Activated CD4-positive, alpha-beta T cell treated with anti-CD3 and anti-CD28 coated beads, Interleukin-2, amount 50 U/mL, for 16 hours (primary cell): ENCODE data around the gene UBL4A.

Source experiments
- DNase-seq: peaks from one replicate; pipeline ENCODE4 v3.0.0-alpha.2; 2020

UBL4A gene

DNA sequence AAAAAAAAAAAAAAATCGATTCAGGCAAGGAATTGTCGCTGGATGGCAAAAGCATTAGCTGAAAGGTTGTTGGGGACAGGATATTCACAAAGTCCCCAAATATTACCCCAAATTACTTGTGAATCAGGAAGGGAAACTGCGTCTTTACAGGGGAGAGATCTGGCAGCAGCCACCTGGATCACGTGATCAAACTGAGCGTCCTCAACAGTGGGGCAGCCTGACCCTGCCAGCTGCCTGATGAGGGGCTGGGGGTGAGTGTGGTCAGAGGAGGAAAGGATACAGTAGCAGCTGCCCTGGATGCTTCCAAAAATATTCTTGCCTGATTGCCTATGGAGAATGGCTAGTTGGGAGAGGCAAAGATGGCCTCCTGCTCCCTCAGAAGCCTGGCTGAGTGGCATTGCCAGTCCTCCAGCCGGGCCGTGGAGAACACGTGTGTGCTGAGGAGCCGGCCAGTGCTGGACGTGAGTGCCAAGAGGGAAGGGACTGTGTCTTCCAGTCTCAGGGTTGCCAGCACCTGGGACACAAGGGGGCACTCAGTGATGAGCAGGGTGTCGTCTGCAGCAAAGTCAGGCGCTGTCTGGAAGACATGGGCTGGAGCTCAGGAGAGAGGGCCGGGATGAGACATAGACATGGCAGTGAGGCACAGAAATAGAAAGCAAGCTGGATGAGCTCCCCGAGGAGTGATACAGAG is 4.4 kb downstream of the UBL4A start:
- DNase-seq: no peak

DNA sequence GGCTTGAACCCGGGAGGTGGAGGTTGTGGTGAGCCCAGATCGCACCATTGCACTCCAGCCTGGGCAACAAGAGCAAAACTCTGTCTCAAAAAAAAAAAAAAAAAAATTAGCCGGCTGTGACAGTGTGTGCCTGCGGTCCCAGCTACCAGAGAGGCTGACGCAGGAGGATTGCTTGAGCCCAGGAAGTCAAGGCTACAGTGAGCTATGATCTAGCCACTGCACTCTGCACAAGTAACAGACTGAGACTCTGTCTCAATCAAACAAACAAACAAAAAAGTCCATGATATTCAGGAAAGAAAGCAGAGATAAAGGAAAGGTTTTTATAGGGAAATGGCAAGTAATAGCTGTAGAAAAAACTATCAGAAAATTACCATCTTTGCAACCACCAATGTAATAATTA is 5.2 kb downstream of the UBL4A start:
- DNase-seq: no peak

DNA sequence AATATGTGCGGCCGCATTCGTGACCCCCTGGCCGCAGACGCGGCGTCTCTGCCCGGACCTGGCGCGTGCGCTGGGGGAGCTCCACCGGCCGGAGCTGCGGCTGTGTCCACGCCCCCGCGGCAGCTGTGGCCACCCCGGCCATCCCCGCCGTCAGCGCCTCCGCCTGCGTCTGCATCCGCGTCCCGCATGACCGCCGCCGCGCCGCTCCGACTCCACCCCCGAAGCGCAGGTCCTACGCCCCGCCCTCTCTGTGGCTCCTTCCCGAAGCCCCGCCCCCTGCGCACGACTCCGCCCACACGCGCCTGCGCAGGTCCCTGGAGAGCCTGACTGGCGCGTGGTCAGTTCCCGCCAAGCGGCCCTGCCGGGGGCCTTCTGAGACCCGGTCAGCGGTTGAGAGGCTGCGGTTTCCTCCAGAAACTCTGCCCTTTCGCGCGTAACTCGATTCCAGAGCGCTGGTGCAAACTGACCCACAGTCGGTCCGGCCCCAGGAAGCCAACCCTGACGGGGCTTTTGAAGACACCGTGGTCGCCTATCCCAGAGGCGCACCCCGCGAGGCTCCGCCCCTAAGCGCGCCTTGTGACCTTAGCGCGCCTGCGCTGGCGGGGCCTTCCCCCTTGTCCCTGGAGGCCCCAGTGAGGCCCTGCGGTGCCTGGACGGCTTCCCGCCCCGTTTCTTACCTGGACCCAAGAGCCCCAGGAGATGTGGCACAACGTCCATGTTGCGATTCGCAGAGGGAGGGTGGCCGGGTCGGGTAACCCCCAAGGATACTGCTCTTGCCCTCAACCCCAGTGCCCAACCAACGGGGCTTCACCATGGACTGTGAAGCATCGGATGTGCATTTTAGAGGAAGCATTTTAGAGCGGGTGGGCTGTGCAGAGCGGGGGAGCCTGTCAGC is 7.4 kb downstream of the UBL4A start, which contains the start of gene LAGE3:
LAGE3 (minus strand) TSS at position 554 of the 895 bp plus-strand sequence; CDS start at position 188, 366 bp downstream.
- peak; percentile 94 for DNase-seq

DNA sequence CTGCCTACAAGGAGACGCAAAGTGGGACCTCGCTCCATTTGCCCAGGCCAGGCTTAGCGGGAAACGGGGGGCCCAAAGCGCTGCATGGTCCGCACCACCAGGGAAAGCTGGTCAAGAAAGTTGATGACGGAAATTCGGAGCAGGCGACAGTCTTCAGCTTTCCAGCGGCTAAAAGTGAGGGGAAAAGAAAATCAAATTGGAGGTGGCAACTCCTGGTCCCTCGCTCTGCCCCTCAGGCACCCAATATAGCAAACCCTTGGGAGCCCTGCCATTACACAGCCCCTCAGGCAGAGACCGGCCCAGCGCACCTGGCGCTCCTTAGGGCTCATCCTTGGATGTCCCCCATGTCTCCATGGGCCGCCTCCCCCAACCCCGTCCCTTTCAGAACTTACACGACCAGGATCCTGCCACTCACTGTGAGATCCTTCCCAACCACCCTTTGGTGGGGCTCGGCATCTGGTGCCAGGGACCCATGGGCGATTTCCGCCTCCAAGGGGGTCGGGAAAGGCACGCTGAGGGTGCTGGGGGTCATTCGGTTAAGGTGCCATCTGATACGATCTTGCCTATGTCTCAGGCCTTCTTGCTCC is 8.4 kb downstream of the UBL4A start:
- DNase-seq: no peak

DNA sequence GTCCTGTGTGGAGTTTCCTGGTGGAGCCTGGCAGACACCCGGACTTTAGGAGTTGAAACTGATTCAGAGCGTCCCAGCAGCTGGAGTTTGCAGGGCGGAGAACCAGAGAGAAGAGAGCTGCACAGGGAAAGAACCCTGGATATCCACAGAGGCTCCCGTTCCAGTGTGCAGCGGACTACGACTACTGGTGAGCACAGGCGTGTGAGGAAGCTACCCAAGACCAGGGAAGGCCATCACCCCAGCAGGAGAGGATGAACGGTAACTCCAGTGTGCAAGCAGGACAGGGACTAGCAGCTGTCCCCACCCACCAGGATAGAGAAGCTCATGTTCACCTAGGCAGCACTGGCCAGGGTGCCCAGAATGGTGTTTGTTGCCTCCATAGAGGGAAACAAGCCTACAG is 9.6 kb downstream of the UBL4A start:
- DNase-seq: no peak

DNA sequence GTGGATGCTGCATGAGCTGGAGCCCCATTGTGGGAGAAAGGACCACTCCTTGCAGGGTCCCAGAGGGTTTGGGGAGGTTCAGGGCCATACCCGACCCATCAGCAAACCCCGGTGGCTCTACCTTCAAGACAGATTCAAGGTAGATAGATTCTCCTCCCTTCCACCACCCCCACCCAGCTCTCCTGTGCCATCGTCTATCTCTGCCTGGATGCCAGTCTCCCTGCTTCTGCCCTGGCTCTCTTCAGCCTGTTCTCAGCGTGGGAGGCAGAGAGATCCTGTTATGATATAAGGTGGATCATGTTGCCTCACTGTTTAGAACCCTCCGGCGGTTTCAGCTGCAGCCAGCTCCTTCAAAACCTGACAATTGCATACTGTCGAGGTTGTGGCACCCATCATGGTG is 12.7 kb downstream of the UBL4A start:
- DNase-seq: no peak

DNA sequence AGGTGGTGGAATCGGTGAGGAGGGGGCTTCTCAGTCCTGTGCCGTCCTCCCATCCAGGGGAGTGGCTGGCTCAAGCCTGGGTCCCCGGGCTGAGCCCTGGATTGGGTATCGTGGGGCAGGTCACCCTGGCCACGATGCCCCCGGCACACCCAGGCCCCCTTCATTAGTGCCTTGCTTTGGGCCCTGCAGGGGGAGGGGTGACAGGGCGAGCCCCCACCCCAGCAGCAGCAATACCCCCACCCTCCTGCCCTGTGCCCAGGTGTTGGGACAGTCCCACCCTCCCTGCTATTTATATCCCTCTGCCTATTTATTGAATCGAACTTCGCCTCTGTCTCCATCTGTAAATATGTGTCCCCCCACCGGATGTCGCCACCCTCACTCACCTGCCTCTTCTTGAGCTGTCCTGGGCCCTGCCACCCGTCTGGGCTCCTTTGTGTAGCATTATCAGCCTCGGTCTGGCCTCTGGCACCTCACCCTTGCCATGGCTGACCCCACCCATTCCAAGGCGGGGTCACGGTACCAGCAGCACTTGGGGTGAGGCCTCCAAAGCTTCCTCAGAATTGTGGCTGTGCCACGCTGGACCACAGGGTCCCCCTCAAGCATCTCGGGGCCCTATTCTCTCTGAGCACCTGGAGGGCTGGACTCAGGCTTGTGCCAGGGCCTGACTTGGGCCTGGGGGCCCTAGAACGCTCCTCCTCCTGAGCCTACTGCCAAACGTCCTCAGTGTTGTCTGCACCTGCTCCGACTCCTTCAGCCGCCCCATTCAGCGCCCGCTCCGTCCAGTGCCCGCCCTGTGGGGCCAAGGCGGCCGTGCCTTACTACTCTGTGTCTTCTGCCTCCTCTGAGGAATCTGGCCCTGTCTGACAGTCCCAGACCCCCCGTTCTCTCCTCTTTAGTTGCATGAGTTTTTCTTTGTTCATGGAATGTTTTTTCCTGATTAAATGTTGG is 13.5 kb downstream of the UBL4A start:
- no peak for DNase-seq

DNA sequence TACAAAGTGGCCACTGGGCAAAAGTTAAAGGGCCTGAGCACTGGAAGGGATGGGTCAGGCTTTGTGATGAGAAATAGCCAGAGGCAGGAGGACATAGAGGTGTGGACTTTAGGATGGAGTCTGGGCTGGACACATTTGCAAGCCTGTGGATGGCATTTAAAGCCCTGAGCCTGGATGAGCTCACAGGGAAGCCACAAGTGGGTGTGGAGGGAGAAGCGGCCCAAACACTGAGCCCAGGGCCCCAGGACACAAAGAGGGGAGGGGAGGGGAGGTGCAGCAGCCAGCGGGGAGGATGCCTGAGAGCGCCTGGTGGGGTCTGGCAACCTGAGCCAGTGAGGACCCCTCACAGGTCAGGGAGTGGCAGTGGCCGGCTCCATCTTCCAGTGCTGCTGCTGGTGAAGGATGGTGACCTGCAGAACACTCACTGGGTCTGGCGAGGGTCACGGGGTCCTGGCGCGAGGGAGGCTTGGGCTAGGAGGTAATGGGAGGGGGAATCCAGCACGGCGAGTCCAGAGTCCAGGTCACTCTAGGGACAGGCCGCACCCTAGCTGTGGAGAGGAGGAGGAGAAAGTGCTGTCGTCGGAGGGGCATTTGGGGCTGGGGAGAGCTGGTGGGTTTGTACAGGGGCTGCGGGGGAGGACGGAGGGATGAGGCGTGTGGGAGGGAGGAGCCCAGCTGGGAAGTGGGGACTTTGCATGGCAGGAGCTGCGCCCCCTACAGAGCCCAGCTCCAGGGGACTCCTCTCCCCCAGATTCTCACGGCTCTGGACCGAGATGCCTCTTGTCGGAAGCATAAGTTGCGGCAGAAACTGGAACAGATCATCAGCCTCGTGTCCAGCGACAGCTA is 14.4 kb downstream of the UBL4A start:
- no peak for DNase-seq

DNA sequence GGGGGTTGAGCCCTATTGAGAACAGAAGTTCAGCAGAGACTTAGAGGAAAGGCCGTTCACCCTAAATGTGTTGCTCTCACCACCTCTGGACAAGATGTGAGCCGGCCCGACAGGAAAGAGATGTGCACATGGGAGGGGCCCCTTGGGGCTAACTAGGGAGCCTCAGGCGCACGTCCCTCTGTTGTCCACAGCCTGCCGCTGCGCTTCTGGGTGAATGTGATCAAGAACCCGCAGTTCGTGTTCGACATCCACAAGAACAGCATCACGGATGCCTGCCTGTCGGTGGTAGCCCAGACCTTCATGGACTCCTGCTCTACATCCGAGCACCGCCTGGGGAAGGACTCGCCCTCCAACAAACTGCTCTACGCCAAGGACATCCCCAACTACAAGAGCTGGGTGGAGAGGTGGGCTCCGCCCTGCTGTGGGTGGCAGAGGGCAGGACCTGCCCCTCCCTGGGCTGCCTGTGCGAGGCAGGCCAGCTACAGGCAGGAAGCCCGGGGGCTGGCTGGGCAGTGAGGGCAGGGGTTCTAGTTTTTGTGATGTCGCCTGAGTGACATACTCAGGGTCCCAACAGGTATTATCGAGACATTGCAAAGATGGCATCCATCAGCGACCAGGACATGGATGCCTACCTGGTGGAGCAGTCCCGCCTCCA is 15.4 kb downstream of the UBL4A start:
- no peak for DNase-seq

DNA sequence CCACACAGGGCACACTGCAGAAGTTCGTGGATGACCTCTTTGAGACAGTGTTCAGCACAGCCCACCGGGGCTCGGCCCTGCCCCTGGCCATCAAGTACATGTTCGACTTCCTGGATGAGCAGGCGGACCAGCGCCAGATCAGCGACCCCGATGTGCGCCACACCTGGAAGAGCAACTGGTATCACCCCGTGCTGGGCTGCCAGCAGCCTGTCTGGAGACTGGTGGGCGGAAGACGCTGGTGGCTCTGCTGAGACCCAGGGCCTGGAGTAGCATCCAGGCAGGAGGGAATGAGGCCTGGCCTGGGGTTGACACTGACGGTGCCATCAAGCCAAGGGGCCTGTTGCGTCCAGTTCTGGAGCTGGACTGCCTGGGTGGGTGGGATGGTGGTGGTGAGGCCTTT is 16.0 kb downstream of the UBL4A start:
- no peak for DNase-seq

DNA sequence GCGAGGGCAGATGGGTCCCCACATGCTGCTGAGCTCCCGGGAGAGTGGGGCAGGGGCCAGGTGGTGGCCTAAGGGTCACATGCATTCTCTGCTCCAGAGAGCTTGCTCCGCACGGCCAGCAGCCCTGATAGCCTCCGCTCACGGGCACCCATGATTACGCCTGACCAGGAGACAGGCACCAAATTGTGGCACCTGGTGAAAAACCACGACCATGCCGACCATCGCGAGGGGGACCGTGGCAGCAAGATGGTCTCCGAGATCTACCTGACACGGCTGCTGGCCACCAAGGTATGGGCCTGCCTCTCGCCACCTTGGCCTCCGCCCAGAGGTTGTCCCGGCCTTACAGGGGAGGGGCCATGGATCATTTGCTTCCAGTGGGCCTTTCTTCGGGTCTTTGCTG is 16.5 kb downstream of the UBL4A start:
- DNase-seq: no peak

DNA sequence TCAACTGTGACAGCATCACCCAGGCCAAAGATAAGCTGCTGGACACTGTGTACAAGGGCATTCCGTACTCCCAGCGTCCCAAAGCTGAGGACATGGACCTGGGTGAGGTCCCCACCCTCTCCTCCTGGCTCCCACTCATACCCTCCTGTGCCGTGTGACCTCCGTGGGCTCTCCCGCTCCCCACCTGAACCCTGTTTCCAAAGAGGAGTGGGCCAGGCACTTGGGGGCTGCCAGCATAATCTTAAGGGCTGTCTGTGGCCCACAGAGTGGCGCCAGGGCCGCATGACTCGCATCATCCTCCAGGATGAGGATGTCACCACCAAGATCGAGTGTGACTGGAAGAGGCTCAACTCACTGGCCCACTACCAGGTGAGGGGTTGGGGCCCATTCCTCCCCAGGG is 17.3 kb downstream of the UBL4A start:
- DNase-seq: no peak

DNA sequence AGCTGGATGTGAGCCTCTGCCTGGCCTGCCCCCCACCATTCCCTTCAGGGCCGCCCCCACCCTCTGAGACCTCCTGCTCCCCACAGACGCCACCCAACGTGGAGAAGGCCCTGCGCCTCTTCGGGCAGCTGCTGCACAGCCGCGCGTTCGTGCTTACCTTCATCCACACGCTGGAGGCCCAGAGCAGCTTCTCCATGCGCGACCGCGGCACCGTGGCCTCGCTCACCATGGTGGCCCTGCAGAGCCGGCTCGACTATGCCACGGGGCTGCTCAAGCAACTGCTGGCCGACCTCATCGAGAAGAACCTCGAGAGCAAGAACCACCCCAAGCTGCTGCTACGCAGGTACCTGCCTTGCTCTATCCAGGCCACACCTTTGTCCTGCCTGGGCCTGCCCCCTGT is 18.2 kb downstream of the UBL4A start:
- no peak for DNase-seq

DNA sequence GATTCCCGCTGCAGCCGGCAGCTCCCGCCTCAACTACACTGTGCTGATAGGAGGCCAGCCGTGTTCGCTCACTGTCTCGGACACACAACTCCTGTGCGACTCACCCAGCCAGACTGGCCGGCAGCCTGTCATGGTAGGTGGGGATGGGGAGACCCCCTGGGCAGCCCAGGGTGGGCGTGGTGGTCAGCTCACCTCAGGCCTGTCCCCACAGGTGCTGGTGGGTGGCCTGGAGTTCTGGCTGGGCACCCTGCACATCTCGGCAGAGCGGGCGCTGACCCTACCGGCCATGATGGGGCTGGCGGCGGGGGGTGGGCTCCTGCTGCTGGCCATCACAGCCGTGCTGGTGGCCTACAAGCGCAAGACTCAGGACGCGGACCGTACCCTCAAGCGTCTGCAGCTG is 18.9 kb downstream of the UBL4A start:
- DNase-seq: no peak

DNA sequence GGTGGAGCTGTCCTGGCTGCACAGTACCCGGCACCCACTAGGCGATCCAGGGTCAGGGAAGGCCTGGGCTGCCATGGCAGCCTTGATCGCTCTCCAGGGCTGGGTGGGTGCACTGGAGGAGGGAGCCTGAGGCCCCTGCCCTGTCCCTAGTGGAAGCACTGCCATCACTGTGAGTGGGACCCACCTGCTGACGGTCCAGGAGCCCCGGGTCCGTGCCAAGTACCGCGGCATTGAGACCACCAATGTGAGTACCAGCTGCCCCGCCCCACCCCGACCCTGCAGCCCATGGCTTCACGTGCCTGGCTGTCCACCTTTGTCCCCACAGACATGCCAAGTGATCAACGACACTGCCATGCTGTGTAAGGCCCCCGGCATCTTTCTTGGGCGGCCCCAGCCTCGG is 19.5 kb downstream of the UBL4A start:
- no peak for DNase-seq

DNA sequence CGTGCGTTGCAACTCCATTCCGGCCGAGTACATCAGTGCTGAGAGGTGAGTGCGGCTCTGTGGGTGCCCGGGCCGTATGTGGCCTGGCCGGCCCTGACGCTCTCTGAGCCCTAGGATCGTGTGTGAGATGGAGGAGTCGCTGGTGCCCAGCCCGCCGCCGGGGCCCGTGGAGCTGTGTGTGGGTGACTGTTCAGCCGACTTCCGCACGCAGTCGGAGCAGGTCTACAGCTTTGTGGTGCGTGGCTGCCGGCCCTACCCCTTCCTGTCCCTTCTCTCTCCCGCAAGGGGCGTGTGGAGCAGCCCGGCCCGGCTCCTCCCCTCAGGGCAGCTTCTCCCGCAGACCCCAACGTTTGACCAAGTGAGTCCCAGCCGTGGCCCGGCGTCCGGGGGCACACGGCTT is 20.4 kb downstream of the UBL4A start:
- DNase-seq: no peak

DNA sequence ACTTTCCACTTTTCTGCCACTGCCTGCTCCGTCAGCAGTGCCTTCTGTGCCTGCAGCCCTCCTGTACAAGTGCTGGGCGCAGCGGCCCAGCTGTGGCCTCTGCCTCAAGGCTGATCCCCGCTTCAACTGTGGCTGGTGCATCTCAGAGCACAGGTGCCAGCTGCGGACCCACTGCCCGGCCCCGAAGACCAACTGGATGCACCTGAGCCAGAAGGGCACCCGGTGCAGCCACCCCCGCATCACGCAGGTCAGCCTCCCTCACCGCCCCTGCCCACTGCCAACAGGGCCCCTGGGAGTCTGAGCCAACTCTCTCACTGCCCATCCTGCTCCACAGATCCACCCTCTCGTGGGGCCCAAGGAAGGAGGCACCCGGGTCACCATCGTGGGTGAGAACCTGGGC is 20.8 kb downstream of the UBL4A start:
- no peak for DNase-seq

DNA sequence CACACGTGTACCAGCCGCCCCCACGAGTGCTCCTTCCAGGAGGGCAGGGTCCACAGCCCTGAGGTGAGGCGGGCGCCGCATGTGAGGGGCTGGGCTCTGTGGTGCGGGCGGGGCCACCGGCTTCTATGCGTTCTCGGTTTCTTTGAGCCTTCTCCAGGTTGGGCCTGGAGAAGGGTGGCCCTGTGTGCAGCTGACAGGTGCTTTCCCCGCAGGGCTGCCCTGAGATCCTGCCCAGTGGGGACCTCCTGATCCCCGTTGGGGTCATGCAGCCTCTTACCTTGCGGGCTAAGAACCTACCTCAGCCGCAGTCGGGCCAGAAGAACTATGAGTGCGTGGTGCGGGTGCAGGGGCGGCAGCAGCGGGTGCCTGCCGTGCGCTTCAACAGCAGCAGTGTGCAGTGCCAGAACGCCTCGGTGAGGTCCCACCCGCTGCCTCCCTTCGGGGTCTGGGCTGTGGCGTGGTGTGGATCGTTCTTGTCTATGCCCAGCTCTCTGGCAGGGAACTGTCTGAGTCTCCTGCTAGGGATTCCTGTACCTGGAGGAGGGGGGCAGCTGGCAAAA is 21.5 kb downstream of the UBL4A start:
- DNase-seq: no peak

DNA sequence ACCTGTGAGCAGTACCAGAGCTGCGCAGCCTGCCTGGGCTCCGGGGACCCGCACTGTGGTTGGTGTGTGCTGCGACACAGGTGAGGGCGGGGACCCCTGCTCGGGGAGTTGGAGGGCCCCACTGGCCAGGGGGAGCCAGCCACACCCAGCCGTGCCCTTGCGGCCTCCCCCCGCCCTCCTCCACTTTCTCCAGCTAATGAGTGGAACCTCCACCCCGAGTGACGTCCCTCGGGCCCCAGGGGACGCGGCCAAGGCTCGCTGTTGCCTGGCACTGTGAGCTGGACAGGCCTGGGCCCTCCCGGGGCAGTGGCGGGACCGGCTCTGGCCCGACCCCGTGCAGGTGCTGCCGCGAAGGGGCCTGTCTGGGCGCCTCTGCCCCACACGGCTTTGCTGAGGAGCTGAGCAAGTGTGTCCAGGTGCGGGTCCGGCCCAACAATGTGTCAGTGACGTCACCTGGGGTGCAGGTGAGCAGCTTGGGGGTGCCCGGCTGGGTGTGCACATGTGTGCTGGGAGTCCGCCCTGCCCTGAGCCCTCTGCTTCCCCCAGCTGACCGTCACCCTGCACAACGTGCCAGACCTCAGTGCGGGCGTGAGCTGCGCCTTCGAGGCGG is 22.7 kb downstream of the UBL4A start:
- DNase-seq: no peak

DNA sequence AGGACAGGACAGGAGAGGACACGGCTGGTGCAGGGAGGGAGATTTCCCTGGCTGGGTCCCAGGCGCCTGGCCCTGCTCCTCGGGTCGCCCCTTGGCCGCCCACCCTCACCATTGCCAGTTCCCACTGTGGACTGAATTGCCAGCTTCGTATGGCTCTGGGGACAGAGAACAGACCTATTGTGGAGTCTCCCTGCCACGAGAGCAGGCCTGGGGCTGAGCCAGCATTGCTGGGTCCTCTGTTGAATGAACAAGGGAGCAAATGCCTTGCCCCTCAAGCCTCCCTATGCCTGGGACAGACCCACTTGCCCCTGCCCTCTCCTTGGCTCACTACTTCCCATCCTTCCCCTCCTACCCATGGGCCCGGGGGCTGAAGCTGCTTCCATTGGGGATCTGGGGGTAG is 24.0 kb downstream of the UBL4A start:
- DNase-seq: no peak

DNA sequence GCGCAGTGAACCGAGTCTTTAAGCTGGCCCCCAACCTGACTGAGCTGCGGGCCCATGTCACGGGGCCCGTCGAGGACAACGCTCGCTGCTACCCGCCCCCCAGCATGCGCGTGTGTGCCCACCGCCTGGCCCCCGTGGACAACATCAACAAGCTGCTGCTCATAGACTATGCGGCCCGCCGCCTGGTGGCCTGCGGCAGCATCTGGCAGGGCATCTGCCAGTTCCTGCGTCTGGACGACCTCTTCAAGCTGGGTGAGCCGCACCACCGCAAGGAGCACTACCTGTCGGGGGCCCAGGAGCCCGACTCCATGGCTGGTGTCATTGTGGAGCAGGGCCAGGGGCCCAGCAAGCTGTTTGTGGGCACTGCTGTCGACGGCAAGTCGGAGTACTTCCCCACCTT is 26.1 kb downstream of the UBL4A start:
- DNase-seq: no peak
